Naive thymus-derived CD8-positive, alpha-beta T cell (primary cell): ENCODE results near the gene CRYBG1. TPM values are rescaled to one million over a fixed set of nuclear protein-coding genes. Genes with fewer than 3 reads are reported as not detected.

Source experiments
- ATAC-seq, 2 donors: fragments of 150-1000 bp; cut with Tn5 transposase in 1 of 2; sonication (Bioruptor Pico), chemical (Tn5 transposase) in 1 of 2; 1 replicate in 1 of 2; 2 replicates in 1 of 2; pipeline ENCODE4 v1.10.0; 2021; ENCODE audit warnings: mild to moderate bottlenecking in 2 of 2, moderate library complexity in 2 of 2
- POLR2A ChIA-PET: fragments of 350-600 bp; sonication (Branson Sonifier 250); formaldehyde crosslinking; loops from one replicate; lab custom pipeline; 2021; ENCODE audit warnings: antibody characterized with exemption; lab: Charles Lee
- DNase-seq, 10 donors: peaks; one replicate each; pipeline versions ENCODE4 v3.0.0 to v3.0.0-alpha.2; 2020 to 2022
- H3K27ac Mint-ChIP-seq, 10 donors: one replicate each; pipeline ENCODE4 v1.8.0; 2020 to 2022; ENCODE audit warnings: mild to moderate bottlenecking in 10 of 10, mixed read lengths in 10 of 10, moderate library complexity in 4 of 10, inconsistent platforms in 1 of 10
- H3K27me3 Mint-ChIP-seq, 5 donors: one replicate each; pipeline ENCODE4 v1.8.0; 2021 to 2022; ENCODE audit warnings: mixed read lengths in 5 of 5
- H3K36me3 Mint-ChIP-seq, 3 donors: one replicate each; pipeline ENCODE4 v1.8.0; 2020 to 2022; ENCODE audit warnings: mixed read lengths in 3 of 3, mild to moderate bottlenecking in 2 of 3, inconsistent platforms in 1 of 3
- H3K4me1 Mint-ChIP-seq, 4 donors: one replicate each; pipeline ENCODE4 v1.8.0; 2021 to 2022; ENCODE audit warnings: mixed read lengths in 4 of 4
- H3K4me3 Mint-ChIP-seq, 10 donors: one replicate each; pipeline ENCODE4 v1.8.0; 2020 to 2022; ENCODE audit warnings: mild to moderate bottlenecking in 10 of 10, mixed read lengths in 10 of 10, moderate library complexity in 6 of 10, inconsistent platforms in 1 of 10
- H3K9me3 Mint-ChIP-seq, 9 donors: one replicate each; pipeline ENCODE4 v1.8.0; 2020 to 2022; ENCODE audit warnings: mixed read lengths in 9 of 9, mild to moderate bottlenecking in 3 of 9, inconsistent platforms in 1 of 9, moderate library complexity in 1 of 9
- polyA plus RNA-seq, 3 donors: library from polyadenylated mRNA; unstranded; fragments of 300-500 nt; fragmentation: Illumina TruSeq; gene quantifications; one replicate each; pipeline ENCODE4 v1.2.3, GENCODE V29; 2021
- total RNA-seq, 8 experiments: library from RNA in 2 of 8; stranded (reverse) in 2 of 8; gene quantifications; one replicate each; pipeline ENCODE4 v1.2.3 and lab custom pipeline; 2021 to 2026

Gene CRYBG1
- total and polyA plus RNA-seq, 5 experiments from 2014 or later = 10.1 to 28.2 (median 19.4) TPM

DNA sequence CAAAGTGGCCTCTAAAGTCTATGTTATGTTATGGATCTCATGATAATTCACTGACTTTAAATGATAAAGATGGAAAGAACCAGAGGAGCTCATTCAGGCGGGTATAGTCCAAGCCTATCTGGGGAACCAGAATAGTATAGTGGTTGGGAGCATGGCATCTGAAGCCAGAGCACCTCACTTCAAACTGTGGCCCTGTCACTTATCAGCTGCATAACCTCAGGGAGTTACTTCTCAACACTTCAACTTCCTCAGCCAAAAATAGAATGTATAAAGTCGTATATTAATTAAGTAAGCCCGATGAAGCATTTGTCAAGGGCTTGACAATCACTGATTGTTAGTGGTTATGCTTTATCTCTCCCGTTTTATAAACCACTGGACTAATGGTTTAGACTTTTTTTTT lies 156.1 kb downstream of the CRYBG1 start:
- no peaks in the 10 kb centered on the region for H3K27me3 Mint-ChIP-seq
- H3K36me3 Mint-ChIP-seq = no peaks in the 10 kb centered on the region
- no peaks in the 10 kb centered on the region for H3K9me3 Mint-ChIP-seq
- POLR2A ChIA-PET = interaction anchor here (0.7 to 1.4 kb wide), 5 partner anchors 11 to 191 kb away, joined by 3 to 7 read pairs (median 3); partner anchors contain the start of gene ATG5
- no peak for DNase-seq
- H3K27ac Mint-ChIP-seq = peak overlapping the region; percentile 78 to 90 (median 86)
- peaks cover 27 to 80% (median 66%) of the 10 kb centered on the region in 4 donors for H3K4me1 Mint-ChIP-seq
- H3K4me3 Mint-ChIP-seq = peak overlapping the region; percentile 6 to 56 (median 44)
- no peak for ATAC-seq

DNA sequence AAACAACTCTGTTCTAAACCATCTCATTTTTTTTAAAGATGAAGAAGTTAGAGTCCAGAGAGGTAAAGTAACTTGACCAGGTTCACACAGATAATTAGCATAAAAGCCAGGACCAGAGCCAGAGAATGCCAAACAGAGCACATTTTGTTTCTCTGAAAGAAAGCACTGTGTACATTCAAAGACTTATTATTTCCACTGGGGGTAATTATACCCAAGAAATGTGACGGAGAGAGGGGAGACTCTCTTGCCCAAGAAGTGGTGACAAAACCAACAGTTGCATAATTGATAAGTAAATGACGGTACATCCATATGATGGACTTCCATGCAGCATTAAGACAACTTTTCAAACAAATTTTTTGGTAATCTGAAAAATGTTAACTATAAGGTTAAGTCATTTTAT lies 157.2 kb downstream of the CRYBG1 start:
- Mint-ChIP-seq H3K27me3 (no peaks in the 10 kb centered on the region), H3K4me1 (peaks cover 27 to 91% (median 71%) of the 10 kb centered on the region in 4 donors)
- POLR2A ChIA-PET = no interaction called here

GRCh38 chr6:106518748-106519147 lies 158.2 kb downstream of the CRYBG1 start:
- Mint-ChIP-seq H3K4me1 (peaks cover 28 to 91% (median 70%) of the 10 kb centered on the region in 4 donors), H3K27me3 (no peaks in the 10 kb centered on the region), H3K27ac (peak overlapping the region; percentile 90 to 99 (median 96)), H3K36me3 (no peaks in the 10 kb centered on the region), H3K9me3 (no peaks in the 10 kb centered on the region), H3K4me3 (peak overlapping the region; percentile 81 to 95 (median 92))
- POLR2A ChIA-PET = interaction anchor here (1.3 to 8.9 kb wide), 2 partner anchors 8 to 16 kb away, joined by 4 to 231 read pairs; no protein-coding TSS in a partner anchor
- no peak for DNase-seq
- ATAC-seq = no peak

More for the DNA sequence above, 157.2 kb downstream of the CRYBG1 start:
- H3K27ac Mint-ChIP-seq = peak overlapping the region in 9 of 10 donors; percentile 19 to 91 (median 82)
- peak overlapping the region in 4 of 10 donors; percentile 13 to 40 (median 24) for H3K4me3 Mint-ChIP-seq
- DNase-seq (no peak), ATAC-seq (no peak)
- H3K9me3 Mint-ChIP-seq = no peaks in the 10 kb centered on the region
- H3K36me3 Mint-ChIP-seq = no peaks in the 10 kb centered on the region

GRCh38 chr6:106519460-106520394 lies 159.2 kb downstream of the CRYBG1 start:
- peak; percentile 32 to 82 (median 76) for DNase-seq
- H3K4me1 Mint-ChIP-seq = peaks cover 26 to 89% (median 68%) of the 10 kb centered on the region in 4 donors
- no peaks in the 10 kb centered on the region for H3K27me3 Mint-ChIP-seq
- POLR2A ChIA-PET = interaction anchor here (0.7 to 8.9 kb wide), 4 partner anchors 9 to 194 kb away, joined by 3 to 231 read pairs (median 4); partner anchors contain the start of gene ATG5
- no peaks in the 10 kb centered on the region for H3K36me3 Mint-ChIP-seq
- ATAC-seq = peak; percentile 60
- no peaks in the 10 kb centered on the region for H3K9me3 Mint-ChIP-seq
- peak overlapping the region; percentile 81 to 95 (median 92) for H3K4me3 Mint-ChIP-seq
- peak overlapping the region; percentile 90 to 99 (median 96) for H3K27ac Mint-ChIP-seq

GRCh38 chr6:106520711-106521401 lies 160.3 kb downstream of the CRYBG1 start:
- no peaks in the 10 kb centered on the region for H3K27me3 Mint-ChIP-seq
- H3K4me1 Mint-ChIP-seq = peaks cover 28 to 90% (median 70%) of the 10 kb centered on the region in 4 donors
- POLR2A ChIA-PET = interaction anchor here (0.6 to 8.9 kb wide), 3 partner anchors 10 to 33 kb away, joined by 3 to 231 read pairs (median 3); no protein-coding TSS in a partner anchor
- peak; percentile 73 to 80 for ATAC-seq
- H3K9me3 Mint-ChIP-seq = no peaks in the 10 kb centered on the region
- peak overlapping the region; percentile 81 to 95 (median 92) for H3K4me3 Mint-ChIP-seq
- DNase-seq = peak; percentile 42 to 92 (median 84)
- H3K36me3 Mint-ChIP-seq = peaks cover 0 to 3% (median under 1%) of the 10 kb centered on the region in 3 donors
- peak overlapping the region; percentile 90 to 99 (median 96) for H3K27ac Mint-ChIP-seq

GRCh38 chr6:106522562-106523250 lies 162.2 kb downstream of the CRYBG1 start:
- Mint-ChIP-seq H3K9me3 (no peaks in the 10 kb centered on the region), H3K36me3 (peaks cover 0 to 17% (median 9%) of the 10 kb centered on the region in 3 donors)

GRCh38 chr6:106525107-106525881 lies 164.8 kb downstream of the CRYBG1 start:
- POLR2A ChIA-PET = interaction anchor here (1.4 to 8.9 kb wide), 2 partner anchors 9 to 14 kb away, joined by 5 to 231 read pairs; no protein-coding TSS in a partner anchor
- DNase-seq = peak in 4 of 10 donors; percentile 26 to 60 (median 54)
- peaks cover 9 to 41% (median 27%) of the 10 kb centered on the region in 3 donors for H3K36me3 Mint-ChIP-seq
- peaks cover 12 to 86% (median 61%) of the 10 kb centered on the region in 4 donors for H3K4me1 Mint-ChIP-seq
- H3K4me3 Mint-ChIP-seq = peak overlapping the region; percentile 77 to 94 (median 89)
- ATAC-seq = peak; percentile 23 to 46
- H3K27me3 Mint-ChIP-seq = no peaks in the 10 kb centered on the region
- H3K27ac Mint-ChIP-seq = peak overlapping the region; percentile 90 to 98 (median 96)
- H3K9me3 Mint-ChIP-seq = no peaks in the 10 kb centered on the region

More at GRCh38 chr6:106522562-106523250, 162.2 kb downstream of the CRYBG1 start:
- H3K27me3 Mint-ChIP-seq = no peaks in the 10 kb centered on the region
- POLR2A ChIA-PET = interaction anchor here (0.7 to 8.9 kb wide), 5 partner anchors 11 to 33 kb away, joined by 3 to 231 read pairs (median 4); no protein-coding TSS in a partner anchor
- H3K27ac Mint-ChIP-seq = peak overlapping the region; percentile 90 to 99 (median 96)
- ATAC-seq (no peak), DNase-seq (peak in 2 of 10 donors; percentile 30 to 34)
- H3K4me3 Mint-ChIP-seq = peak overlapping the region; percentile 81 to 95 (median 92)
- peaks cover 22 to 90% (median 64%) of the 10 kb centered on the region in 4 donors for H3K4me1 Mint-ChIP-seq

DNA sequence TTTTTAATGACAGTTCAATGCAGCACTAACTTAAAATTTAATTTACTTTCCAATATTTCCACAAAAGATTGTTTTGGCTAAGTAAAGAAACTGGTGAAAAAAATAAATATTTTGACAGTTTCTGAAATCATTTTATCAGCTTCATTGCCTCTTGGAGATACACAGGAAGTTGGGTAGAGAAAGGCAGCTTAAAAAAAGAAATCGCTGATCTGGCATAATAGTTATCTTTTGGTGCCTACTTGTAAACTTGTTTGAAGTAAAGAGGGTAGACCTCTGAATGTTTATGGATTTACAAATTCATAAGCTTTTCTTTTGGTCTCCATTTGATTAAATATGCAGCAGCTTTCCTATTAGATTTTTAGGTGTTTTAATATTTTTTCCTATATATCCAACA lies 165.4 kb downstream of the CRYBG1 start:
- no peaks in the 10 kb centered on the region for H3K27me3 Mint-ChIP-seq
- peak overlapping the region in 9 of 10 donors; percentile 59 to 94 (median 88) for H3K4me3 Mint-ChIP-seq
- no peaks in the 10 kb centered on the region for H3K9me3 Mint-ChIP-seq
- peaks cover 11 to 84% (median 60%) of the 10 kb centered on the region in 4 donors for H3K4me1 Mint-ChIP-seq
- ATAC-seq = no peak
- H3K27ac Mint-ChIP-seq = peak overlapping the region; percentile 77 to 98 (median 93)
- POLR2A ChIA-PET = interaction anchor here (1.4 to 8.9 kb wide), 2 partner anchors 8 to 15 kb away, joined by 5 to 231 read pairs; no protein-coding TSS in a partner anchor
- H3K36me3 Mint-ChIP-seq = peaks cover 9 to 46% (median 27%) of the 10 kb centered on the region in 3 donors
- DNase-seq = peak in 2 of 10 donors; percentile 31 to 38

GRCh38 chr6:106527117-106527516 lies 166.6 kb downstream of the CRYBG1 start:
- Mint-ChIP-seq H3K4me1 (peaks cover 11 to 80% (median 56%) of the 10 kb centered on the region in 4 donors), H3K27ac (peak overlapping the region in 2 of 10 donors; percentile 57 to 90), H3K36me3 (peaks cover 9 to 57% (median 32%) of the 10 kb centered on the region in 3 donors), H3K27me3 (no peaks in the 10 kb centered on the region), H3K9me3 (no peaks in the 10 kb centered on the region), H3K4me3 (peak overlapping the region in 1 of 10 donors; percentile 15)
- DNase-seq = no peak
- ATAC-seq = no peak
- POLR2A ChIA-PET = interaction anchor here (0.7 to 8.9 kb wide), 3 partner anchors 10 to 935 kb away, joined by 4 to 231 read pairs (median 5); no protein-coding TSS in a partner anchor

GRCh38 chr6:106527979-106528378 lies 167.5 kb downstream of the CRYBG1 start:
- DNase-seq (no peak), ATAC-seq (no peak)
- POLR2A ChIA-PET = interaction anchor here (1.3 kb wide), 1 partner anchor 11 kb away, joined by 4 read pairs; no protein-coding TSS in a partner anchor
- Mint-ChIP-seq H3K36me3 (peaks cover 9 to 66% (median 37%) of the 10 kb centered on the region in 3 donors), H3K9me3 (no peaks in the 10 kb centered on the region), H3K27me3 (no peaks in the 10 kb centered on the region), H3K4me3 (peak overlapping the region in 1 of 10 donors; percentile 34), H3K27ac (peak overlapping the region in 3 of 10 donors; percentile 5 to 60 (median 25)), H3K4me1 (peaks cover 14 to 80% (median 58%) of the 10 kb centered on the region in 4 donors)
